Measurements from ENCODE around the gene CKAP2L.

Gene CKAP2L, protein sequence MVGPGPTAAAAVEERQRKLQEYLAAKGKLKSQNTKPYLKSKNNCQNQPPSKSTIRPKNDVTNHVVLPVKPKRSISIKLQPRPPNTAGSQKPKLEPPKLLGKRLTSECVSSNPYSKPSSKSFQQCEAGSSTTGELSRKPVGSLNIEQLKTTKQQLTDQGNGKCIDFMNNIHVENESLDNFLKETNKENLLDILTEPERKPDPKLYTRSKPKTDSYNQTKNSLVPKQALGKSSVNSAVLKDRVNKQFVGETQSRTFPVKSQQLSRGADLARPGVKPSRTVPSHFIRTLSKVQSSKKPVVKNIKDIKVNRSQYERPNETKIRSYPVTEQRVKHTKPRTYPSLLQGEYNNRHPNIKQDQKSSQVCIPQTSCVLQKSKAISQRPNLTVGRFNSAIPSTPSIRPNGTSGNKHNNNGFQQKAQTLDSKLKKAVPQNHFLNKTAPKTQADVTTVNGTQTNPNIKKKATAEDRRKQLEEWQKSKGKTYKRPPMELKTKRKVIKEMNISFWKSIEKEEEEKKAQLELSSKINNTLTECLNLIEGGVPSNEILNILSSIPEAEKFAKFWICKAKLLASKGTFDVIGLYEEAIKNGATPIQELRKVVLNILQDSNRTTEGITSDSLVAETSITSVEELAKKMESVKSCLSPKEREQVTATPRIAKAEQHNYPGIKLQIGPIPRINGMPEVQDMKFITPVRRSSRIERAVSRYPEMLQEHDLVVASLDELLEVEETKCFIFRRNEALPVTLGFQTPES

DNA sequence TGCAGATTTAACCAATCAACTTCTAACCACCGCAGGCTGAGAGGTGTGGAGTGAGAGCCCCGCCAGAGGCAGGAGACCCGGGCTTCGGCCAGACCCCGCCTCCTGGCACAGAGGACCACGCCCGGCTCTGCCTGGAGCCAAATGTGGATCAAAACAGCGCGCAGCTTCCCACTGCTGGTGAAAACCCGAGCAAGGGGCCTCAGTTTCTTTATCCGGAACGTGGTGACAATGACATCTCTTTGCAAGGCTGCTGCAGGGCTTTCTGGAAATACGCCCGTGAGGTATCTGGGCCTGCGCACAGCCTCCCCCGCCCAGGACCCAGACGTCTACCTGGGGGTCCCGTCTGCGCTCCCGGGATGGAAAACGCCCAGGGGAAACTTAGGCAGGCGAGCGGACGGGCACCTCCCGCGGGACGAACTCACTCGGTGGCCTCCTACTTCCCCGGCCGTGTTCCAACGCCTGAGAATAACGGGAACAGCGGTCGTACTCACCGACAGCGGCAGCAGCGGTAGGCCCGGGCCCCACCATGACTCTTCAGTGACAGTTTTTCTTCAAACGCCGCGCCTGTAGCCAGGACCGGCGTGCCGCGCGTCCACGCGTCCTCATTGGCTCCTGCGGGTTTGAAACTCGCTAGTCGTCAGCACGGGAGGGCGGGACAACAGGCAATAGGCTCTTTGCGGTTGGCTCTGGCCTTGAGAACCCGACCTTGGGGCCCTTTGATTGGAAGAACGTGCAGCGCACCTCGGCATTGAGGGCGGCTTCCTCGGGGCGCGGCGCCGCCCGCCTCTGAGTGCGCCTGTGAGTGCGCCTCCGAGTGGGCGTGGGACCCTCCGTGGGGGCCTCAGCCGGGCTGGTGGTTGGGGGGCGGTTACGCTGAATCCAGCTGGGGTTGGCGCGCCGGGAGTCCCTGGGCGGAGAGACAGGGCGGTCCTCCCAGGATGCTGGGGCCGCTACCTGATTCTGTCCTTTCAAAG, at the start of gene CKAP2L:
Gene CKAP2L, minus strand, starts transcription at position 539 of the 974 bp plus-strand sequence. Its CDS starts 11 bp downstream, at position 528.
- TF ChIP-seq CTCF (IDR thresholded peaks at IDR 0.05; ENCODE audit: low read depth, low read length) = no peak
- peak; percentile 91 for DNase-seq (ENCODE audit: extremely low read depth, low read depth)

- TF ChIP-seq CTCF (IDR thresholded peaks at IDR 0.05; ENCODE audit: low read depth, low read length) = no peak
- DNase-seq (ENCODE audit: extremely low read depth, low read depth) = no peak
Observed at GRCh38 chr2:112813280-112813966, 49.0 kb upstream of the CKAP2L start.

DNA sequence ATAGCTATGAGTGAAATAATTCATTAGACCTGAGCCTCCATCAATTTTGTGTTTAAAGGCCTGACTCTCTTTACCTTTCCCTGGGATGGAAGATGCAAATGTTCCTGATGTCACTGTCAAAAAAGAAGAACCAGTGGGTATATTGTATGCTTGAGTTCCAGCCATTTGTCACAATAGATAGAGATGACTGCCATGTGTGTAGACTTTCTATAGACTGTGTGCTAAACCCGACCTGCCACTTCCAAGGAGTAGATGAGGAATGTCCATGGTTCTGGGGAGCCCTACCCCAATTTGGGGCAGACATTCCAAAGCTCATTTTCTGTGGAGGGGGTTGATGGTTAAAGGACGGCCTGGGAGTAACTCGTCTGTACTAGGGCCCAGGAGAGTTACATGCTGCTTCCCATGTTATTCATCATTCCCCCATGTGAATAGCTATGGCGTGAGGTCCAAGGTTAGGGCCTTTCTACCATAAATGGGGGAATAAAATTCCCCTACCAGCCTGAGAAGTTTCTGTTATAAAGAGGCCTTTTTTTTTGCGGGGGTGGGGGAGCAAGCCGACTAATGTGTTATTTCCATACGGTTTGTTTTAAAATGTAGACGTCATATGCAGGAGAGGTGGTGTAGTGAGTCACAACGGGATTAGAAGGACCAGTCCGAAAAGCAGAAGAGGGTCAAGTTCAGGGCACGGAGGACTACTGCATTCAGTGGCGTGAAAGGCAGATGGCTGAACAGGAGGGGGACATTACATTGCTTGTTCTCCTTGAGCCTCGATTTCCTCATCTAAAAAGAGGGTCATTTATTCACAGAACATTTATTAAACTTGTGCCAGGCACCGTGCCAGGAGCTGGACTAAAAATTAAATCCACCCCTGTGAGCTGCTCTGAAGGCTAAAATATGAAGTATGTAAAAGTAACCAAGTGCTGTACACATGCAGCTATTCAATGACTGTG, 48.2 kb upstream of the CKAP2L start:
- TF ChIP-seq CTCF (IDR thresholded peaks at IDR 0.05; ENCODE audit: low read depth, low read length) = no peak
- no peak for DNase-seq (ENCODE audit: extremely low read depth, low read depth)

GRCh38 chr2:112811841-112812306, 47.5 kb upstream of the CKAP2L start:
- DNase-seq (ENCODE audit: extremely low read depth, low read depth) = no peak
- no peak for TF ChIP-seq CTCF (IDR thresholded peaks at IDR 0.05; ENCODE audit: low read depth, low read length)

DNA sequence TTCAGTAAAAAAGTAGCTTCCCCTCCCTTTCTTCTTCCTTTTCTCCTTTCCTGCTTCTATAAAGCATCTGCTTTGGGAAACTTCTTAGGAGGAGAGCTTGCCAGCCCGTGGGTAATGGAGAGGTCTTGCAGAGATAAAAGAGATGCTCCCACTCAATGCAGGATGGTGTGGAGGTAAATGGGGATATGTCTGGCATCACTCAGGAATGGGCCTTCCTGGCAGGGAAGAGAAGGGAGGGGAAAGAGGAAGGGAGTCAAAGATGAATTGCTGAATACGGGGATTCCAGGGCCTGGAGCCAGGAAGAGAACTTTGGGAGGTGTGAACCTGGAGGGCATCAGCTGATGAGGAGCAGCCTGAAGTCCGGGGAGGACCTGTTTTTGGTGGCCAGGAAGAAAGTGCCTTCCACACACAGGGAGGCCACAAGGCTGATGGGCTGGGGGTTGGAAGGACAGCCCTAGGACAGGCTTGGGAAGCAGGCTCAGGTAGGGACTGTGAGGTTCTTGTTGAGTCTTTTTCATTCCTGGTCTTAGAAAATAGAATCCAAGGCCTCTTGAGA, 46.9 kb upstream of the CKAP2L start:
- no peak for DNase-seq (ENCODE audit: extremely low read depth, low read depth)
- no peak for TF ChIP-seq CTCF (IDR thresholded peaks at IDR 0.05; ENCODE audit: low read depth, low read length)

Measured in AG09319 (cell line).